Vagina (tissue), 2 donors: ENCODE results near the gene PEMT.

Source experiments
- CTCF ChIP-seq, 3 experiments: fragments of 450-650 bp in 2 of 3; fragments of 200-600 bp in 1 of 3; sonication (generic) in 1 of 3; IDR thresholded peaks; one replicate each; pipeline ENCODE4 v1.5.1; 2017 to 2019; ENCODE audit warnings: antibody characterized with exemption in 3 of 3, mild to moderate bottlenecking in 2 of 3, moderate library complexity in 2 of 3
- POLR2A ChIP-seq, 2 donors: fragments of 450-650 bp; IDR thresholded peaks; one replicate each; pipeline ENCODE4 v1.6.1; 2017; ENCODE audit warnings: antibody characterized with exemption in 2 of 2, mild to moderate bottlenecking in 2 of 2, moderate library complexity in 2 of 2
- POLR2AphosphoS5 ChIP-seq, 2 donors: sonication (generic); formaldehyde crosslinking; IDR thresholded peaks; one replicate each; pipeline ENCODE4 v1.9.0; 2017; ENCODE audit warnings: antibody characterized with exemption in 2 of 2, mild to moderate bottlenecking in 2 of 2, low read depth in 1 of 2; ENCODE audit not compliant: insufficient read depth in 1 of 2

DNA sequence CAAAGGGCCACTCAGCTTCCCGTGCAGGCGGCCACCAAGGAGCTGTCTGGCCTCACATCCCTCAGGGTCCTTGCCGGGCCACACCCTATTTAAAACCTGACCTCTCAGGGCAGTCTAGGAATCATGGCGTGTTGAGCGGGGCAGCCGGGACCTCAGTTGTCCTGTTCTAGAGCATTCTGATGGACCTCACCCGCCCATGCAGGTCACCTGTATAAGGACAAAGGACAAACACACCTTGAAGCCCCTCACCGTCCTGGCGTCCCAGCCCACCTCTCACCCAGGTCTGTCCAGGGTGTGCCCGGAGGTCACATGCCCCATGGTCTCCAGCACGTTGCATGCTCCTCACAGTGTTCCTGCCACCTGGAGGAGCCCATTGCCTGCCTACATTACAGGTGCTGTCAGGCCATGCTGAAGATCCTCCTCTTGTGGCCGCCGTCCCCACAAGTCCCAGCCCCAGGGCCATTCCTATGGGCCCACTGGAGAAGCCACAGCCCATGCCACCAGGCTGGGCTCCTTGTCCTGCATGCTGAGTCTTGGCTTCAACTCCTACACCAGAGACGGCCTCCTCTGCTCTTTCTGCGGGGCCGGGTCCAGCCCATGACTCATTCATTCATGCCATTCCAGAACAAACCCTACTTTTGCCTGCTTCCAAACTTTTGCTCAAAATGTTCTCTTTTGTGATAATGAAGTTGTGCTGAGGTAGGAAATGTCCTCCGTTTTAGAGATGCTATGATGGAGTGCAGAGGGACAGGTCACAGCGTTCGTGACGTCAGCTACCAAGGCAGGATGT lies 46.3 kb downstream of the PEMT start:
- TF ChIP-seq CTCF (IDR thresholded peaks at IDR 0.05) (no peak), POLR2A (IDR thresholded peaks at IDR 0.05) (no peak), POLR2AphosphoS5 (IDR thresholded peaks at IDR 0.05; ENCODE audit: insufficient read depth in 1 of 2, low read depth in 1 of 2) (no peak)
